Osteoblast (primary cell): ENCODE measurements around the gene TMED9. TPM values are rescaled to one million over a fixed set of nuclear protein-coding genes. Genes with fewer than 3 reads are reported as not detected.

Source experiments
- DNase-seq: peaks from one replicate; pipeline ENCODE4 v3.0.0; 2011; ENCODE audit warnings: low spot score, mixed read lengths; ENCODE audit not compliant: insufficient read length; ENCODE audit errors: missing footprints
- H2AFZ ChIP-seq: 2 replicates; pipeline ENCODE4 v1.6.0; 2011; ENCODE audit warnings: mild to moderate bottlenecking, low read length
- H3K27ac ChIP-seq: 2 replicates; pipeline ENCODE4 v1.5.1; 2011; ENCODE audit warnings: mild to moderate bottlenecking, low read depth, low read length, moderate library complexity
- H3K27me3 ChIP-seq: 2 replicates; pipeline ENCODE4 v1.6.0; 2012; ENCODE audit warnings: mild to moderate bottlenecking, control low read depth, inconsistent platforms, low read length, moderate library complexity; ENCODE audit not compliant: insufficient read depth
- H3K36me3 ChIP-seq: 2 replicates; pipeline ENCODE4 v1.5.1; 2011; ENCODE audit warnings: mild to moderate bottlenecking, low read length, control low read depth, moderate library complexity; ENCODE audit not compliant: insufficient read depth
- H3K4me1 ChIP-seq: 2 replicates; pipeline ENCODE4 v1.5.1; 2011; ENCODE audit warnings: mild to moderate bottlenecking, low read length, control low read depth, moderate library complexity; ENCODE audit not compliant: insufficient read depth
- H3K4me2 ChIP-seq: 2 replicates; pipeline ENCODE4 v1.6.0; 2011; ENCODE audit warnings: mild to moderate bottlenecking, low read length; ENCODE audit not compliant: insufficient read depth
- H3K4me3 ChIP-seq: fragments of 200-600 bp; sonication (generic); 3 replicates; pipeline ENCODE4 v1.5.1; 2012; ENCODE audit warnings: mild to moderate bottlenecking, low read length, inconsistent platforms; ENCODE audit not compliant: insufficient read depth
- H3K79me2 ChIP-seq: 2 replicates; pipeline ENCODE4 v1.6.0; 2012; ENCODE audit warnings: mild to moderate bottlenecking, low read length, control low read depth, inconsistent platforms; ENCODE audit not compliant: insufficient read depth
- H3K9me3 ChIP-seq: 2 replicates; pipeline ENCODE4 v1.5.1; 2011; ENCODE audit warnings: low read depth, low read length, control low read depth
- H4K20me1 ChIP-seq: 2 replicates; pipeline ENCODE4 v1.6.0; 2012; ENCODE audit warnings: mild to moderate bottlenecking, low read length, control low read depth; ENCODE audit not compliant: insufficient read depth
- total RNA-seq: library from RNA; depleted of rRNA; stranded (reverse); fragments of >200 nt; gene quantifications from 2 replicates; pipeline ENCODE4 v1.2.3, GENCODE V29; 2012
- TF ChIP-seq, protein P1 (sequence below): IDR thresholded peaks from 2 replicates; pipeline ENCODE4 v1.5.1; 2011; ENCODE audit warnings: mild to moderate bottlenecking, low read depth, low read length, moderate library complexity; ENCODE audit errors: extremely low read depth

TMED9 gene
- total RNA-seq, 1 donor: 96.6 TPM

- peaks cover 42% of the 10 kb centered on the region for H3K4me1 ChIP-seq
- H3K9me3 ChIP-seq: no peaks in the 10 kb centered on the region
Measured at GRCh38 chr5:177546258-177546741, 45.7 kb upstream of the TMED9 start.

GRCh38 chr5:177547736-177548135, 44.3 kb upstream of the TMED9 start:
- H3K27me3 ChIP-seq: no peaks in the 10 kb centered on the region
- TF ChIP-seq, protein P1, sequence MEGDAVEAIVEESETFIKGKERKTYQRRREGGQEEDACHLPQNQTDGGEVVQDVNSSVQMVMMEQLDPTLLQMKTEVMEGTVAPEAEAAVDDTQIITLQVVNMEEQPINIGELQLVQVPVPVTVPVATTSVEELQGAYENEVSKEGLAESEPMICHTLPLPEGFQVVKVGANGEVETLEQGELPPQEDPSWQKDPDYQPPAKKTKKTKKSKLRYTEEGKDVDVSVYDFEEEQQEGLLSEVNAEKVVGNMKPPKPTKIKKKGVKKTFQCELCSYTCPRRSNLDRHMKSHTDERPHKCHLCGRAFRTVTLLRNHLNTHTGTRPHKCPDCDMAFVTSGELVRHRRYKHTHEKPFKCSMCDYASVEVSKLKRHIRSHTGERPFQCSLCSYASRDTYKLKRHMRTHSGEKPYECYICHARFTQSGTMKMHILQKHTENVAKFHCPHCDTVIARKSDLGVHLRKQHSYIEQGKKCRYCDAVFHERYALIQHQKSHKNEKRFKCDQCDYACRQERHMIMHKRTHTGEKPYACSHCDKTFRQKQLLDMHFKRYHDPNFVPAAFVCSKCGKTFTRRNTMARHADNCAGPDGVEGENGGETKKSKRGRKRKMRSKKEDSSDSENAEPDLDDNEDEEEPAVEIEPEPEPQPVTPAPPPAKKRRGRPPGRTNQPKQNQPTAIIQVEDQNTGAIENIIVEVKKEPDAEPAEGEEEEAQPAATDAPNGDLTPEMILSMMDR: no peak
- H3K27ac ChIP-seq: peak overlapping the region; percentile 31
- peaks cover 6% of the 10 kb centered on the region for H3K36me3 ChIP-seq
- no peak overlapping the region for H3K4me2 ChIP-seq
- H2AFZ ChIP-seq: no peak overlapping the region
- no peak overlapping the region for H3K4me3 ChIP-seq
- H3K4me1 ChIP-seq: peaks cover 47% of the 10 kb centered on the region
- H4K20me1 ChIP-seq: peaks cover 52% of the 10 kb centered on the region
- peaks cover 71% of the 10 kb centered on the region for H3K79me2 ChIP-seq
- H3K9me3 ChIP-seq: no peaks in the 10 kb centered on the region
- peak; percentile 3 for DNase-seq

More at GRCh38 chr5:177546258-177546741, 45.7 kb upstream of the TMED9 start:
- Histone ChIP-seq H3K79me2 (peaks cover 69% of the 10 kb centered on the region), H4K20me1 (peaks cover 40% of the 10 kb centered on the region), H3K36me3 (peaks cover 11% of the 10 kb centered on the region), H3K4me3 (peak overlapping the region; percentile 41), H2AFZ (no peak overlapping the region), H3K27ac (peak overlapping the region; percentile 97), H3K27me3 (no peaks in the 10 kb centered on the region), H3K4me2 (peak overlapping the region; percentile 63)
- DNase-seq: peak; percentile 88
- TF ChIP-seq, protein P1: peak; percentile 15

- peaks cover 6% of the 10 kb centered on the region for H3K36me3 ChIP-seq
- no peak overlapping the region for H3K27ac ChIP-seq
- peak; percentile 9 for DNase-seq
- no peak overlapping the region for H3K4me2 ChIP-seq
- H4K20me1 ChIP-seq: peaks cover 59% of the 10 kb centered on the region
- H3K4me1 ChIP-seq: peaks cover 51% of the 10 kb centered on the region
- H3K79me2 ChIP-seq: peaks cover 71% of the 10 kb centered on the region
- no peaks in the 10 kb centered on the region for H3K9me3 ChIP-seq
- TF ChIP-seq, protein P1: no peak
- H3K27me3 ChIP-seq: no peaks in the 10 kb centered on the region
- no peak overlapping the region for H2AFZ ChIP-seq
- no peak overlapping the region for H3K4me3 ChIP-seq
Measured at GRCh38 chr5:177548495-177548894, 43.5 kb upstream of the TMED9 start.

DNA sequence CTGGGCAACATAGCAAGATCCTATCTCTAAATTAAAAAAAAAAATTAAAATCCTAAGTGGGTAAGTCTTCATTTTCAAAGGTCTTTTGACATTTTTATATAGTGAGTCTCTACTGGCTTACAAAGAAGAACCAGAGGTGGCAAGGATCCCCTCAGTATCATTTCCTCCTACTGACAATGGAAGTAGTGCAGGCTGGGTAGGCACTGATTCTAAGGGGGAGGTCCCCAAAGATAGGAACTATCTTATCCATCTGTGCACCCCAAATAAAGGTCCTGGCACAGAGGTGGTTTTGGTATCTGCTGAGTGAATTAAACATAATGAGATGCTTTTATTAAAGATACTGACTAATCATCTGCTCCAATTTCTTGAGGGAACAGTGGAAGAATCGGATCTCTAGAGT, 41.9 kb upstream of the TMED9 start:
- Histone ChIP-seq H3K27me3 (no peaks in the 10 kb centered on the region), H3K9me3 (no peaks in the 10 kb centered on the region), H3K4me1 (peaks cover 39% of the 10 kb centered on the region), H2AFZ (no peak overlapping the region), H4K20me1 (peaks cover 57% of the 10 kb centered on the region), H3K79me2 (peaks cover 70% of the 10 kb centered on the region), H3K4me2 (no peak overlapping the region), H3K36me3 (peaks cover 6% of the 10 kb centered on the region), H3K27ac (no peak overlapping the region), H3K4me3 (no peak overlapping the region)
- TF ChIP-seq, protein P1: no peak
- peak; percentile 18 for DNase-seq
